Right lobe of liver (tissue), 4 donors: ENCODE measurements around the gene OTOP3.
A peak's percentile ranks its signal among the peaks of the same experiment; 100 is the strongest.

Source experiments
- POLR2A ChIP-seq: fragments of 450-650 bp; IDR thresholded peaks from one replicate; pipeline ENCODE4 v1.6.1; 2017; ENCODE audit warnings: antibody characterized with exemption, mild to moderate bottlenecking
- TF ChIP-seq, protein P1 (sequence below), 4 donors: fragments of 200-600 bp in 3 of 4; fragments of 450-650 bp in 1 of 4; IDR thresholded peaks; one replicate each; pipeline versions ENCODE4 v1.5.1 to v1.8.0; 2016 to 2022; ENCODE audit warnings: antibody characterized with exemption in 4 of 4, mild to moderate bottlenecking in 2 of 4
- donor health status: DM: no; HTN: no; CAD: no.
- donor health status: DM: no; HTN: no; CAD: no.
- donor health status: DM: no; HTN: yes; CAD: no.

DNA sequence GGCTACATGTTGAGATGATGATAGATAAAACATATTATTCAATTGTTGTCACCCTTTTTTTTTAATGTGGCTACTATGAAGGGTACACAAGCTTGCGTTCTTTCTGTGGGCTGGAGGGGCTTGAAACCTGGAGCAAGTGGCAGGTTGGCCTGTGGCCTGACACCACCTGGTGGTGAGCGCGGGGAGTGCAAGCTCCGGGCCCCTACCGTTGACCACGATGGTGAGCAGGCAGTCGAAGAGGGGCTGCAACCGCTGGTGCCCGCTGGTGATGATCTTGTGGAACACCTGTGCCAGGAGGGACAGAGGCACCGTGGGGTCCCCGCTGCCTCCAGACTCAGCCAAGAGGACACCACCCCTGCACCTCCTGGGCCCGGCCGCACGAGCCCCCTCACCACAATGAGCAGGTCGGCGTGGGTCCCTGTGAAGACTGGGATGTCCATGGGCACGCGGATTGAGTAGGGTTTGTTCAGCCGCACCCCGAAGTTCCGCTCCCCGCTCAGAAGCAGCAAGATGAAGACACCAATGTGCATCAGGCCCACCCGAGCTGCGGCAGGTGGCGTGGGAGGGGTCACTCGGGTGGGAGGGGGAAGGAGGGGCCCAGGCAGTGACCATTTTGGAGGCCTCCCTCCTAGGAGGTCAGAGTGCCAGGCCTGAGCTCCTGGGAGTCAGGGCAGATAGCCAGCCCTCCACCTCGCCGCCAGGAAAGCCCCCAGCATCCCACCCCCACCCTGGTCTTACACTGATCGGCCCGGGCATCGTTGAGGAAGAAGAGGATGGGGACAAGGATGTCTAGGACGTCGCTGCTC lies 22.4 kb downstream of the OTOP3 start:
- no peak for TF ChIP-seq POLR2A
- TF ChIP-seq, protein P1, sequence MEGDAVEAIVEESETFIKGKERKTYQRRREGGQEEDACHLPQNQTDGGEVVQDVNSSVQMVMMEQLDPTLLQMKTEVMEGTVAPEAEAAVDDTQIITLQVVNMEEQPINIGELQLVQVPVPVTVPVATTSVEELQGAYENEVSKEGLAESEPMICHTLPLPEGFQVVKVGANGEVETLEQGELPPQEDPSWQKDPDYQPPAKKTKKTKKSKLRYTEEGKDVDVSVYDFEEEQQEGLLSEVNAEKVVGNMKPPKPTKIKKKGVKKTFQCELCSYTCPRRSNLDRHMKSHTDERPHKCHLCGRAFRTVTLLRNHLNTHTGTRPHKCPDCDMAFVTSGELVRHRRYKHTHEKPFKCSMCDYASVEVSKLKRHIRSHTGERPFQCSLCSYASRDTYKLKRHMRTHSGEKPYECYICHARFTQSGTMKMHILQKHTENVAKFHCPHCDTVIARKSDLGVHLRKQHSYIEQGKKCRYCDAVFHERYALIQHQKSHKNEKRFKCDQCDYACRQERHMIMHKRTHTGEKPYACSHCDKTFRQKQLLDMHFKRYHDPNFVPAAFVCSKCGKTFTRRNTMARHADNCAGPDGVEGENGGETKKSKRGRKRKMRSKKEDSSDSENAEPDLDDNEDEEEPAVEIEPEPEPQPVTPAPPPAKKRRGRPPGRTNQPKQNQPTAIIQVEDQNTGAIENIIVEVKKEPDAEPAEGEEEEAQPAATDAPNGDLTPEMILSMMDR (IDR thresholded peaks at IDR 0.05), result peak; percentile 85 to 95 (median 93)
